ENCODE measurements around the gene CLNK.

Gene CLNK

DNA sequence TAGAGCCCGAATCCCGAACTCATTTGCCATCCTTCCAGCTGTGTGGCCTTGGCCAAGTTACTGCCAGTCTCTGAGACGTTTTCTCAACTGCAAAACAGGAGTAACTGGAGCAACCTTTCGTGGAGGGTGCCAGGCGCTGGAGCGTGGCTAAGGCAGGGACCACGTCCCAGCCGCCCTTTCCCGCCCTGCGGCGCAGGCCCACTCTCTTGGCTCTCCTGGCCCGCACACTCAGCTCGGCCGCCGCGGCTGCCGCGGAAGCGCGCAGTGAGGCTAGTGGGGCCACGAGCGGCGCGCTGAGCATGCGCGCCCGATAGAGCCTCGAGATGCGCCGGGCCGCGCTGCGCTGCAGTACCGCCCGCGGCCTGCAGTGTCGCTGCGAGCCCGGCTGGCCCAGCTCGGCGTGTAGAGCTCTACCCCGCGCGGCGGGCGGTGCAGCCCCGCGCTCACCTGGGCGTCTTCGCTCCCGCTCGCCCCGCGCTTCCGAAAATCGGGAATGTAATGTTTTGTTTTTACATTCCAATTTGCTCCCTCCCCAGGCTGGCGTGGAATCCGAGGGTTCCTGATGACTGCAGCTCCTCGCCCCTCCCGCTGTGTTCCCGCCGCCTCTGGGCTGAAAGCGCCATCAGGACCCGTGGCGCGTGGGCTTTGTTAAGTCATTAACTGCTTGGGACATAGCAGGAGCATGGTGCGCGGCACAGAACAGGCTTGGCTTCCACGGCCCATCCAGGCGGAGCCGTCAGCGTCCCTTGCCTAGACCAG lies 223.3 kb downstream of the CLNK start:
- POLR2A ChIA-PET (ENCODE audit: low non-redundant PET) = no interaction called here
- CTCF ChIA-PET = interaction anchor here (0.6 to 1.8 kb wide), 5 partner anchors 16 to 89 kb away, joined by 3 to 8 read pairs (median 4); no protein-coding TSS in a partner anchor
- peak; percentile 24 for DNase-seq (ENCODE audit: low spot score)

DNA sequence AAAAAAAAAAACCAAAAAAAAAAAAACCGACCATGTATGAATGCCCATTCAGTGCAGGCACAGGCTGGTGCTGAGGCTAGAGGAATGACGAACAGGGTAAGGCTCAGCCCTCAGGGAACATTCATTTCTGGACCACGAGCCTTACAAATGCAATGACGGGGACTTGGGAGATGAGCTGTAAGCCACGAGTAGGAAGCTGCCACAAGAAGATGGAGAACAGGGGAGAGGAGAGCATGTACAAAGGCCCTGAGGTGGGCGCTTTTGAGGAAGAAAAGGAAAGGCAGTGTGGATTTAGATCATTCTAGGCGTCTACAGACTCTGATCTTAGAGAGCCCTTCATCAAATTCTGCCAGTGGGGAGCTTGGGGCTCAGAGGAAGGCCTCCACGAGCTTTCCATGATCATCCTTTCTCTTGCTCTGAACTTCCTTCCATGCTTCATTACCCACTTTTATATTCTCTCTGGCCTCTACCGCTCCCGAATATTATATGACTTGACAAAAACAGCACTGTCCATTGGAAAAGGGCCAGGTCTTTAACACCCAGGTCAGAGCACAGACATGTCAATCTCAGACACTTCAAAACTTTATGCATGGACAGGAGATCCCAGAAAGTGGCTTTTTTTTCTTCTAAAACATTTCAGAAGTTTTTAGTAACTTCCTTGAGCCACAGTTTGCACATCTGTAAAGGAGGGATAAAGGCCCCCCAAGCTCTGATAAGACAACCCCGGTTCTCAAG lies 224.1 kb downstream of the CLNK start:
- ChIA-PET CTCF (interaction anchor here (0.6 to 1.8 kb wide), 2 partner anchors 17 to 77 kb away, joined by 3 to 8 read pairs; no protein-coding TSS in a partner anchor), POLR2A (ENCODE audit: low non-redundant PET) (no interaction called here)
- TF ChIP-seq, protein P1, sequence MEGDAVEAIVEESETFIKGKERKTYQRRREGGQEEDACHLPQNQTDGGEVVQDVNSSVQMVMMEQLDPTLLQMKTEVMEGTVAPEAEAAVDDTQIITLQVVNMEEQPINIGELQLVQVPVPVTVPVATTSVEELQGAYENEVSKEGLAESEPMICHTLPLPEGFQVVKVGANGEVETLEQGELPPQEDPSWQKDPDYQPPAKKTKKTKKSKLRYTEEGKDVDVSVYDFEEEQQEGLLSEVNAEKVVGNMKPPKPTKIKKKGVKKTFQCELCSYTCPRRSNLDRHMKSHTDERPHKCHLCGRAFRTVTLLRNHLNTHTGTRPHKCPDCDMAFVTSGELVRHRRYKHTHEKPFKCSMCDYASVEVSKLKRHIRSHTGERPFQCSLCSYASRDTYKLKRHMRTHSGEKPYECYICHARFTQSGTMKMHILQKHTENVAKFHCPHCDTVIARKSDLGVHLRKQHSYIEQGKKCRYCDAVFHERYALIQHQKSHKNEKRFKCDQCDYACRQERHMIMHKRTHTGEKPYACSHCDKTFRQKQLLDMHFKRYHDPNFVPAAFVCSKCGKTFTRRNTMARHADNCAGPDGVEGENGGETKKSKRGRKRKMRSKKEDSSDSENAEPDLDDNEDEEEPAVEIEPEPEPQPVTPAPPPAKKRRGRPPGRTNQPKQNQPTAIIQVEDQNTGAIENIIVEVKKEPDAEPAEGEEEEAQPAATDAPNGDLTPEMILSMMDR (conservative IDR thresholded peaks at IDR 0.05; ENCODE audit: low read depth) = no peak

More for the DNA sequence above, 223.3 kb downstream of the CLNK start:
- TF ChIP-seq, protein P1 (conservative IDR thresholded peaks at IDR 0.05; ENCODE audit: low read depth) = peak; percentile 50; the same call in 1 of the 2 replicates
- no peak overlapping the region for H3K27ac ChIP-seq

DNA sequence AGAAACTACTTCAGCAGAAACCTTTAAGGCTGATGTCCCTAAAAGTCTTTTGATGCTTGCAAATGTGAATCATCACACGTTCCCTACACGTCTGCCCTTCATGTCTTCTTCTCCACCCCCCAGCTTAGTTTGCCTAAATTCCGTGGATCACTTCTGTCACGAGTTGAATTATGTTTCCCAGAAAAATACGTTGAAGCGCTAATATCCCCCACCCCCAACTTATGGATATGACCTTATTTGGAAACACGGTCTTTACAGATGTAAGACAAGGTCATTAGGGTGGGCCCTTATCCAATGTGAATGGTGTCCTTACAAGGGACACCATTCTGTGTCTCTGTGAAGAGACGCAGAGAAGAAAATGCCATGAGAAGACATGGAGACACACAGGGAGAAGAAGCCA lies 225.3 kb downstream of the CLNK start:
- ChIA-PET CTCF (no interaction called here), POLR2A (ENCODE audit: low non-redundant PET) (no interaction called here)
- no peak for DNase-seq (ENCODE audit: low spot score)
- no peak overlapping the region for H3K27ac ChIP-seq
- TF ChIP-seq, protein P1 (conservative IDR thresholded peaks at IDR 0.05; ENCODE audit: low read depth) = no peak

More for the DNA sequence above, 224.1 kb downstream of the CLNK start:
- no peak overlapping the region for H3K27ac ChIP-seq
- DNase-seq (ENCODE audit: low spot score) = no peak

- CTCF ChIA-PET = interaction anchor here (0.6 to 1.3 kb wide), 2 partner anchors 80 to 1902 kb away, joined by 3 read pairs; no protein-coding TSS in a partner anchor
Observed at GRCh38 chr4:10458177-10458576, 226.4 kb downstream of the CLNK start.

GRCh38 chr4:10457255-10457801 lies 227.2 kb downstream of the CLNK start, which contains the start of gene ZNF518B:
ZNF518B (minus strand) TSS chr4:10457426; CDS start chr4:10446328, 11,098 bp downstream.
- TF ChIP-seq, protein P1 (conservative IDR thresholded peaks at IDR 0.05; ENCODE audit: low read depth) = no peak
- ChIA-PET POLR2A (ENCODE audit: low non-redundant PET) (no interaction called here), CTCF (interaction anchor here (0.6 to 1.3 kb wide), 4 partner anchors 47 to 1903 kb away, joined by 3 to 5 read pairs (median 3); no protein-coding TSS in a partner anchor)
- peak; percentile 79 for DNase-seq (ENCODE audit: low spot score)
- peak within 1 kb of the TSS; percentile 65 for H3K27ac ChIP-seq

More at GRCh38 chr4:10458177-10458576, 226.4 kb downstream of the CLNK start:
- DNase-seq (ENCODE audit: low spot score) = no peak
- H3K27ac ChIP-seq = no peak overlapping the region
- POLR2A ChIA-PET (ENCODE audit: low non-redundant PET) = no interaction called here
- TF ChIP-seq, protein P1 (conservative IDR thresholded peaks at IDR 0.05; ENCODE audit: low read depth) = no peak
